OCI-LY7 (cell line): ENCODE measurements around the gene RNF207. TPM values are rescaled to one million over a fixed set of nuclear protein-coding genes. Genes with fewer than 3 reads are reported as not detected.
A peak's percentile ranks its signal among the peaks of the same experiment; 100 is the strongest.

ENCODE experiments used
- BruUV-seq: library from RNA; stranded (reverse); fragments of 400-500 nt; replicated peaks from 2 replicates; lab custom pipeline; 2021; lab: Mats Ljungman, UMichigan
- CTCF ChIA-PET: fragments of 300-600 bp; sonication (Branson Sonifier 250); formaldehyde crosslinking; loops from one replicate; lab custom pipeline; 2022; ENCODE audit warnings: antibody characterized with exemption; ENCODE audit not compliant: unreplicated experiment; lab: Charles Lee
- POLR2A ChIA-PET: fragments of 300-600 bp; sonication (Branson Sonifier 250); formaldehyde crosslinking; loops from one replicate; lab custom pipeline; 2022; ENCODE audit warnings: antibody characterized with exemption; lab: Charles Lee
- DNase-seq: peaks from one replicate; pipeline ENCODE4 v3.0.0-alpha.2; 2015; ENCODE audit warnings: low spot score
- H2AFZ ChIP-seq: fragments of 200-600 bp; sonication (generic), shearing (Covaris generic); 2 replicates; pipeline ENCODE4 v1.6.1; 2014; ENCODE audit warnings: mild to moderate bottlenecking, antibody characterized with exemption, low read length, moderate library complexity
- H3K27ac ChIP-seq: fragments of 200-600 bp; sonication (generic); 2 replicates; pipeline ENCODE4 v1.5.1; 2014; ENCODE audit warnings: mixed run types, low read depth, mild to moderate bottlenecking, moderate library complexity, low read length, inconsistent platforms; ENCODE audit not compliant: poor library complexity, severe bottlenecking
- H3K36me3 ChIP-seq: fragments of 200-600 bp; sonication (generic); 2 replicates; pipeline ENCODE4 v1.6.1; 2014; ENCODE audit warnings: mild to moderate bottlenecking, antibody characterized with exemption, low read length, moderate library complexity, mixed read lengths; ENCODE audit not compliant: insufficient read depth
- H3K4me1 ChIP-seq: fragments of 200-600 bp; sonication (generic); 2 replicates; pipeline ENCODE4 v1.5.1; 2014; ENCODE audit warnings: mild to moderate bottlenecking, low read length; ENCODE audit not compliant: insufficient read depth, poor library complexity, severe bottlenecking
- H3K4me2 ChIP-seq: fragments of 200-600 bp; sonication (generic); 2 replicates; pipeline ENCODE4 v1.6.1; 2014; ENCODE audit warnings: mild to moderate bottlenecking, low read length
- H3K4me3 ChIP-seq: fragments of 200-600 bp; sonication (generic); 2 replicates; pipeline ENCODE4 v1.5.1; 2014; ENCODE audit warnings: mild to moderate bottlenecking, low read depth, low read length; ENCODE audit not compliant: poor library complexity, severe bottlenecking
- H3K79me2 ChIP-seq: fragments of 200-600 bp; sonication (generic); 2 replicates; pipeline ENCODE4 v1.6.1; 2016; ENCODE audit warnings: low read depth, mild to moderate bottlenecking, low read length, moderate library complexity, mixed read lengths; ENCODE audit not compliant: insufficient read depth
- H3K9me2 ChIP-seq: fragments of 200-600 bp; sonication (generic); 2 replicates; pipeline ENCODE4 v1.6.1; 2016; ENCODE audit warnings: mild to moderate bottlenecking, low read length, mixed read lengths; ENCODE audit not compliant: insufficient read depth
- H3K9me3 ChIP-seq: fragments of 200-600 bp; sonication (generic); 2 replicates; pipeline ENCODE4 v1.6.1; 2014; ENCODE audit warnings: mild to moderate bottlenecking, mixed run types, low read length, mixed read lengths
- H4K20me1 ChIP-seq: fragments of 200-600 bp; sonication (generic); 2 replicates; pipeline ENCODE4 v1.6.1; 2014; ENCODE audit warnings: mild to moderate bottlenecking, antibody characterized with exemption, low read length, moderate library complexity, mixed read lengths; ENCODE audit not compliant: insufficient read depth
- CTCF ChIP-seq: fragments of 200-600 bp; sonication (generic); conservative IDR thresholded peaks from 2 replicates; pipeline ENCODE4 v1.5.1; 2014; ENCODE audit warnings: mild to moderate bottlenecking, antibody characterized with exemption, low read length, moderate library complexity, mixed read lengths
- EZH2phosphoT487 ChIP-seq: fragments of 200-600 bp; sonication (generic); IDR thresholded peaks from 2 replicates; pipeline ENCODE4 v1.6.1; 2018; ENCODE audit warnings: low read depth, borderline replicate concordance, mild to moderate bottlenecking, mixed run types, antibody characterized with exemption, low read length, moderate library complexity, mixed read lengths
- intact Hi-C: fragments of 100-400 bp; cut with micrococcal nuclease; formaldehyde crosslinking; loops from one replicate; pipeline ENCODE4 v1.10.0; 2022; ENCODE audit not compliant: unreplicated experiment
- total RNA-seq, 2 experiments: library from RNA; depleted of rRNA in 1 of 2; stranded (reverse); fragments of >200 nt in 1 of 2; shearing (Covaris generic) in 1 of 2; gene quantifications; 2 replicates each; pipeline ENCODE4 v1.2.3, GENCODE V29; 2014 to 2022

The RNF207 gene
- total RNA-seq, 2 experiments from 2014 or later: not detected

DNA sequence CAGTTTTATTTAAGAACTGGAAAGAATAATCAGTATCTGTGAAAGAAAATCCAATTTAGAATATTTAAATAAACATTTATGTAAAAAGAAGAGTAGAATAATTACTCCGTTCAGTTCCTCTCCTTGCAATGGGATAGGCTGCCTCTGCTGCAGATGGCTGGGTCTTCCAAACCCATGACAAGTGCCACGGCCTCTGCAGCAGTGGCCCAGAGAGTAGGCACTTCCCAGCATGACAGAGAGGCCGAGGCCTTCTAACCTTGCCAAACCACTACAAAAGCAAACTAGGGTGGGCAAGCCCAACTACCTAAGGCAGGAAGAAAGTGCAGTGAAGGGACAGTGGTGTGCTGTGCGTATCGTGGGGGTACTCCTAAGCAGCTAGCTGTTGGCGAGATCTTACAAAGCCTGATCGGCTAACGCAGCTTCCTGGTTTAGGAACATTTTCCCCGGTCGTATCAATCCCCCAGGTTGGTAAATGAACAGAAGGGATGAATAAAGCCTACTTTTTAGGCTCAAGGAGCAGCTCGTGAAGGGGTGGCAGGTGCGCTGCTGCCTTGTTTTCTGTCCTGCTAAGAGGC is 15.4 kb downstream of the RNF207 start:
- no peaks in the 10 kb centered on the region for H3K9me3 ChIP-seq
- H3K79me2 ChIP-seq: no peaks in the 10 kb centered on the region
- BruUV-seq: no TSS peak
- H3K4me3 ChIP-seq: no peak overlapping the region
- peaks cover 64% of the 10 kb centered on the region for H3K36me3 ChIP-seq
- intact Hi-C loops: no loop called here
- ChIA-PET POLR2A (no interaction called here), CTCF (no interaction called here)
- no peaks in the 10 kb centered on the region for H3K9me2 ChIP-seq
- DNase-seq: no peak
- no peak overlapping the region for H3K27ac ChIP-seq
- no peaks in the 10 kb centered on the region for H4K20me1 ChIP-seq
- no peaks in the 10 kb centered on the region for H3K4me1 ChIP-seq
- H3K4me2 ChIP-seq: no peak overlapping the region
- TF ChIP-seq CTCF (no peak), EZH2phosphoT487 (no peak)
- no peak overlapping the region for H2AFZ ChIP-seq

- H2AFZ ChIP-seq: no peak overlapping the region
- ChIA-PET POLR2A (no interaction called here), CTCF (no interaction called here)
- H3K27ac ChIP-seq: no peak overlapping the region
- BruUV-seq: no TSS peak
- DNase-seq: no peak
- H3K36me3 ChIP-seq: peaks cover 76% of the 10 kb centered on the region
- no peaks in the 10 kb centered on the region for H3K4me1 ChIP-seq
- H3K9me2 ChIP-seq: no peaks in the 10 kb centered on the region
- H3K4me2 ChIP-seq: no peak overlapping the region
- no peaks in the 10 kb centered on the region for H3K79me2 ChIP-seq
- H4K20me1 ChIP-seq: 0 out of 2 replicates have a peak, but pooled peaks cover 6% of the 10 kb centered on the region
- no peak for TF ChIP-seq CTCF
- TF ChIP-seq EZH2phosphoT487: no peak
- H3K4me3 ChIP-seq: no peak overlapping the region
- H3K9me3 ChIP-seq: no peaks in the 10 kb centered on the region
- intact Hi-C loops: no loop called here
These were observed 16.7 kb downstream of the RNF207 start for GRCh38 chr1:6222636-6223035.

- CTCF ChIA-PET: no interaction called here
These were observed 17.7 kb downstream of the RNF207 start for GRCh38 chr1:6223617-6224016.

More at GRCh38 chr1:6223617-6224016, 17.7 kb downstream of the RNF207 start:
- Histone ChIP-seq H3K36me3 (peaks cover 86% of the 10 kb centered on the region), H3K27ac (no peak overlapping the region), H2AFZ (no peak overlapping the region), H3K9me3 (no peaks in the 10 kb centered on the region), H3K4me1 (no peaks in the 10 kb centered on the region), H3K4me2 (no peak overlapping the region), H3K79me2 (no peaks in the 10 kb centered on the region), H4K20me1 (0 out of 2 replicates have a peak, but pooled peaks cover 6% of the 10 kb centered on the region), H3K4me3 (no peak overlapping the region), H3K9me2 (no peaks in the 10 kb centered on the region)
- POLR2A ChIA-PET: interaction anchor here (0.6 kb wide), 1 partner anchor 109 kb away, joined by 4 read pairs; no protein-coding TSS in a partner anchor
- TSS peak; percentile 68 for BruUV-seq
- no peak for DNase-seq
- intact Hi-C loops: no loop called here
- TF ChIP-seq CTCF: no peak
